Keratinocyte (primary cell): ENCODE measurements around the gene NR1H2. TPM values are rescaled to one million over a fixed set of nuclear protein-coding genes. Genes with fewer than 3 reads are reported as not detected.

Experiments used
- DNase-seq: peaks from one replicate; pipeline ENCODE4 v3.0.0-alpha.2; 2011; ENCODE audit warnings: low read depth, missing footprints, low spot score
- FAIRE-seq: peaks from 2 replicates; lab custom pipeline; 2011; peaks lifted over from hg19 to GRCh38; lab: Jason Lieb, UNC
- H2AFZ ChIP-seq: 2 replicates; pipeline ENCODE4 v1.6.0; 2012; ENCODE audit warnings: low read length, control low read depth, inconsistent platforms; ENCODE audit not compliant: control insufficient read depth
- H3K27ac ChIP-seq: 2 replicates; pipeline ENCODE4 v1.5.1; 2011; ENCODE audit warnings: low read length; ENCODE audit not compliant: control insufficient read depth, insufficient read depth
- H3K27me3 ChIP-seq: 3 replicates; pipeline ENCODE4 v1.6.0; 2011; ENCODE audit warnings: low read length; ENCODE audit not compliant: control insufficient read depth, insufficient read depth; ENCODE audit errors: extremely low read depth
- H3K36me3 ChIP-seq, 2 experiments: 2 replicates in 1 of 2; 3 replicates in 1 of 2; pipeline ENCODE4 v1.5.1; 2011; ENCODE audit warnings: low read length in 2 of 2, mild to moderate bottlenecking in 1 of 2; ENCODE audit not compliant: control insufficient read depth in 2 of 2, insufficient read depth in 2 of 2; ENCODE audit errors: extremely low read depth in 1 of 2
- H3K4me1 ChIP-seq: 3 replicates; pipeline ENCODE4 v1.5.1; 2011; ENCODE audit warnings: low read length; ENCODE audit not compliant: control insufficient read depth, insufficient read depth; ENCODE audit errors: extremely low read depth
- H3K4me2 ChIP-seq: 3 replicates; pipeline ENCODE4 v1.6.0; 2011; ENCODE audit warnings: low read depth, low read length; ENCODE audit not compliant: control insufficient read depth, insufficient read depth; ENCODE audit errors: extremely low read depth
- H3K4me3 ChIP-seq, 3 experiments: fragments of 200-600 bp in 1 of 3; sonication (generic) in 1 of 3; 2 replicates in 2 of 3; 3 replicates in 1 of 3; pipeline ENCODE4 v1.5.1; 2011 to 2016; ENCODE audit warnings: low read length in 3 of 3, mild to moderate bottlenecking in 3 of 3, control low read depth in 2 of 3, inconsistent platforms in 1 of 3, low read depth in 1 of 3, mixed read lengths in 1 of 3, mixed run types in 1 of 3, moderate library complexity in 1 of 3; ENCODE audit not compliant: control insufficient read depth in 2 of 3, insufficient read depth in 2 of 3; ENCODE audit errors: extremely low read depth in 1 of 3
- H3K79me2 ChIP-seq: 2 replicates; pipeline ENCODE4 v1.6.0; 2012; ENCODE audit warnings: low read length; ENCODE audit not compliant: control insufficient read depth, insufficient read depth
- H3K9ac ChIP-seq: 3 replicates; pipeline ENCODE4 v1.6.0; 2011; ENCODE audit warnings: low read length; ENCODE audit not compliant: control insufficient read depth, insufficient read depth; ENCODE audit errors: extremely low read depth
- H3K9me1 ChIP-seq: 3 replicates; pipeline ENCODE4 v1.6.0; 2011; ENCODE audit warnings: low read length; ENCODE audit not compliant: control insufficient read depth, insufficient read depth; ENCODE audit errors: extremely low read depth
- H3K9me3 ChIP-seq: 2 replicates; pipeline ENCODE4 v1.5.1; 2012; ENCODE audit warnings: low read depth, low read length; ENCODE audit not compliant: control insufficient read depth
- H4K20me1 ChIP-seq: 3 replicates; pipeline ENCODE4 v1.6.0; 2011; ENCODE audit warnings: low read length; ENCODE audit not compliant: control insufficient read depth, insufficient read depth; ENCODE audit errors: extremely low read depth
- CTCF ChIP-seq, 3 experiments: IDR thresholded peaks in 1 of 3; conservative IDR thresholded peaks in 1 of 3; optimal IDR thresholded peaks in 1 of 3; 2 replicates in 2 of 3; 3 replicates in 1 of 3; pipeline versions ENCODE3 to v1.5.1; 2011; ENCODE audit warnings: low read length in 3 of 3, mild to moderate bottlenecking in 3 of 3, moderate library complexity in 2 of 3, control low read depth in 1 of 3, inconsistent platforms in 1 of 3; ENCODE audit not compliant: insufficient read depth in 2 of 3; ENCODE audit errors: extremely low read depth in 1 of 3
- EZH2 ChIP-seq: IDR thresholded peaks from one replicate; pipeline ENCODE4 v1.6.1; 2012; ENCODE audit warnings: inconsistent platforms, mild to moderate bottlenecking, low read length, moderate library complexity
- dilution Hi-C: fragments of 300-500 bp; cut with MboI; formaldehyde crosslinking; loops from one replicate; pipeline ENCODE4 v1.7.0; 2020; ENCODE audit warnings: low sequenced_read_pairs; ENCODE audit not compliant: extremely low pct_ligation_motif_present
- polyA plus RNA-seq, 5 experiments: library from polyadenylated mRNA; depleted of rRNA in 3 of 5; stranded (reverse) in 3 of 5; stranded (forward) in 1 of 5; unstranded in 1 of 5; fragments of >200 nt; gene quantifications; 1 replicate in 1 of 5; 2 replicates in 3 of 5; 3 replicates in 1 of 5; pipeline versions ENCODE4 v1.2.1 to v1.2.3, GENCODE V29; 2011 to 2012; ENCODE audit warnings: missing spikeins in 2 of 5, low read depth in 1 of 5, low replicate concordance in 1 of 5

Gene NR1H2
- polyA plus RNA-seq, 1 donor (not counting 4 experiments of a cell fraction or from before 2014, with no cell fraction given) = 19.5 TPM

DNA sequence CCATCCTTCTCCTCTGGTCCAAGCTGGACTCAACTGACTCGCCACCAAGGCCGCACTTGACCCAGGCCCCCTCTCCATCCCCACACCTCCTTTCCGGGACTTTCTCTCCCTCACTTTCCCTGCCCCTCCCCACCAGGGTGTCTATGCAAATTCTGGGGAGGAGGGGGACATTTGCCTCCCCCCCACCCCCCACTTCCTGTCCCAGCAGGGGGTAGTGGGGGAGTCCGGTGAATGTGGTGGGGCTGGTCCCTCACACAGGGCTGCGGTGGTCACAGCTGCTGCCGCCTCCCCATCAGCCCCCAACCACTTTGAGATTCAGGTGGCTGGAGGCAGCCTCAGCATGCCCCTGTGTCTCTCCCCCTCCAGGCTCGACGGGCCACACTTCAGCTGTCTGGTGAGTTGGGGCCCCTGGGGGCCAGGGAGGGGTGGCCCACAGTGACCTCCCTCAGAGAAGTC is 43.4 kb downstream of the NR1H2 start:
- DNase-seq = no peak
- dilution Hi-C loops = no loop called here

GRCh38 chr19:50420127-50420526 is 43.9 kb downstream of the NR1H2 start:
- TF ChIP-seq CTCF (optimal IDR thresholded peaks at IDR 0.05 in 1 of 3, IDR thresholded peaks at IDR 0.05 in 1 of 3, conservative IDR thresholded peaks at IDR 0.05 in 1 of 3; ENCODE audit: extremely low read depth in 1 of 3, insufficient read depth in 2 of 3, low read length in 3 of 3) = no peak
- no peak for TF ChIP-seq EZH2
- Histone ChIP-seq H3K36me3 (no peaks in the 10 kb centered on the region), H3K9me3 (no peaks in the 10 kb centered on the region), H3K4me1 (no peaks in the 10 kb centered on the region), H3K27ac (no peak overlapping the region), H4K20me1 (no peaks in the 10 kb centered on the region), H3K79me2 (no peaks in the 10 kb centered on the region), H3K4me2 (no peak overlapping the region), H3K9me1 (no peaks in the 10 kb centered on the region), H3K4me3 (no peak overlapping the region), H3K9ac (no peak overlapping the region), H2AFZ (no peak overlapping the region), H3K27me3 (peaks cover 18% of the 10 kb centered on the region)
- no peak for DNase-seq
- FAIRE-seq = no peak
- dilution Hi-C loops = no loop called here

More for the DNA sequence above, 43.4 kb downstream of the NR1H2 start:
- Histone ChIP-seq H3K36me3 (no peaks in the 10 kb centered on the region), H3K4me2 (no peak overlapping the region), H3K4me3 (no peak overlapping the region), H3K9ac (no peak overlapping the region), H3K9me1 (no peaks in the 10 kb centered on the region), H4K20me1 (no peaks in the 10 kb centered on the region), H3K27me3 (peaks cover 18% of the 10 kb centered on the region), H2AFZ (no peak overlapping the region), H3K9me3 (no peaks in the 10 kb centered on the region), H3K4me1 (no peaks in the 10 kb centered on the region), H3K27ac (no peak overlapping the region), H3K79me2 (no peaks in the 10 kb centered on the region)
- no peak for FAIRE-seq
- TF ChIP-seq CTCF (optimal IDR thresholded peaks at IDR 0.05 in 1 of 3, IDR thresholded peaks at IDR 0.05 in 1 of 3, conservative IDR thresholded peaks at IDR 0.05 in 1 of 3; ENCODE audit: extremely low read depth in 1 of 3, insufficient read depth in 2 of 3, low read length in 3 of 3) (no peak), EZH2 (no peak)
